ENCODE data around the gene FAM221A. TPM values are rescaled to one million over a fixed set of nuclear protein-coding genes. Genes with fewer than 3 reads are reported as not detected.

Gene FAM221A, protein sequence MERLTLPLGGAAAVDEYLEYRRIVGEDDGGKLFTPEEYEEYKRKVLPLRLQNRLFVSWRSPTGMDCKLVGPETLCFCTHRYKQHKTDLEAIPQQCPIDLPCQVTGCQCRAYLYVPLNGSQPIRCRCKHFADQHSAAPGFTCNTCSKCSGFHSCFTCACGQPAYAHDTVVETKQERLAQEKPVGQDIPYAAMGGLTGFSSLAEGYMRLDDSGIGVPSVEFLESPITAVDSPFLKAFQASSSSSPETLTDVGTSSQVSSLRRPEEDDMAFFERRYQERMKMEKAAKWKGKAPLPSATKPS
- 2.0 and 2.3 TPM in 2 replicates for polyA plus RNA-seq (2013)

DNA sequence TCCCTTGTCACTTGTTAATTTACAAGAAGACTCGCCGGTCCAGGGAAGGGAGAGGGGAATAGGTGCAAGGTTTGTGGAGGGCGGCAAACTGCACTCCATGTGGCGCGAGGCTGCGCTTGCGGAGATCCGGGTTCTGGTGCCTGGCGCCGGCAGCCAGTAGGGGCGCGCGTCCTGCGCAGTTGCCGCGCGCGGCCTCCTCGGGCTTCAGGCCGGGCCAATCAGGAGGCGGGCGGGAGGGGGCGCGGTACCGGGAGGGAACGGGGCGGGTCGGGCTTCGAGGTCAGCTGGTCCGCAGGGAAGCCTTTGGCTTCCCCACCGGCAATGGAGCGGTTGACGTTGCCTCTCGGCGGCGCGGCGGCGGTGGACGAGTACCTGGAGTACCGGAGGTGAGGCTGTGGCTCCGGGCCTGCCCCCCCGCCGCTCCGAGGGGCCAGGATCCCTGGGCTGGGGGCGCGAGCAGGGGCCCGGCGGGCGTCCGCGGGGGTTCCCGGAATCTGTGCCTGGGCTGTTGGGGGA lies at the start of gene FAM221A:
Gene FAM221A (plus strand): TSS at position 302 of the 516 bp plus-strand sequence. CDS start 20 bp downstream, at position 322.
- H2BK120ac ChIP-seq (ENCODE audit: insufficient read depth, low read length, poor library complexity) = no peak within 1 kb of the TSS
- no peak within 1 kb of the TSS for H2AK5ac ChIP-seq (ENCODE audit: low read length)

DNA sequence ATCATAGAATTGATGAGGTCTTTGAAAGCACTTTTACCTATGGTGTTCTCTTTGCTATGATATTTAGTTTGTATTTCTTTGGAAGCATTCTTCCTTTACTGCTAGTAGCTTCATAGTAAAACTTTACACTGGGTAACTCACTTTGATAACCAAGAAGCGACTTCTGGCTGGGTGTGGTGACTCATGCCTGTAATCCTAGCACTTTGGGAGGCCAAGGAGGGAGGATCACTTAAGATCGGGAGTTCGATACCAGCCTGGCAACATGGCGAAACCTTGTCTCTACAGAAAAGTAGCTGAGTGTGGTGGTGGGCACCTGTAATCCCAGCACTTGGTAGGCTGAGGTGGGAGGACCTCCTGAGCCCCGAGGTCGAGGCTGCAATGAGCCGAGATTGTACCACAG lies 46.6 kb upstream of the FAM221A start:
- no peak overlapping the region for H3K27ac ChIP-seq (ENCODE audit: low read depth, low read length)
- no peak overlapping the region for H2AFZ ChIP-seq (ENCODE audit: insufficient read depth, low read length, poor library complexity)
- no peak overlapping the region for H2BK12ac ChIP-seq (ENCODE audit: low read length)
- H3K23ac ChIP-seq (ENCODE audit: low read length) = no peak overlapping the region
- no peak overlapping the region for H4K8ac ChIP-seq (ENCODE audit: low read depth, low read length)
- no peak overlapping the region for H4K91ac ChIP-seq (ENCODE audit: low read depth, low read length)
- no peak overlapping the region for H3K9ac ChIP-seq (ENCODE audit: low read length)
- no peak overlapping the region for H3K14ac ChIP-seq (ENCODE audit: low read length)
- no peak overlapping the region for H3K18ac ChIP-seq (ENCODE audit: low read length)
- no CpG with 5 or more reads among the region's 7 CpGs for WGBS (ENCODE audit: extremely low coverage, insufficient coverage, insufficient read length)
- no peaks in the 10 kb centered on the region for H3K79me2 ChIP-seq (ENCODE audit: control insufficient read depth, insufficient read depth, low read length, poor library complexity)
- peaks cover 4 to 7% of the 10 kb centered on the region in 2 experiments for H3K36me3 ChIP-seq (ENCODE audit: control insufficient read depth in 1 of 2, insufficient read depth in 2 of 2, low read length in 2 of 2)
- H4K12ac ChIP-seq (ENCODE audit: low read depth, low read length) = no peak overlapping the region
- H2BK5ac ChIP-seq (ENCODE audit: low read depth, low read length, poor library complexity) = no peak overlapping the region
- no peak overlapping the region for H2AK5ac ChIP-seq (ENCODE audit: low read length)
- no peak overlapping the region for H3K4ac ChIP-seq (ENCODE audit: low read depth, low read length)
- H3K4me2 ChIP-seq (ENCODE audit: low read length) = no peak overlapping the region
- no peaks in the 10 kb centered on the region for H3K27me3 ChIP-seq (ENCODE audit: insufficient read depth, low read length)
- DNase-seq = no peak
- no peak overlapping the region for H2BK120ac ChIP-seq (ENCODE audit: insufficient read depth, low read length, poor library complexity)
- no peak overlapping the region for H3K4me3 ChIP-seq (ENCODE audit: low read depth, low read length)
- no peaks in the 10 kb centered on the region for H3K4me1 ChIP-seq (ENCODE audit: control insufficient read depth in 1 of 2, insufficient read depth in 2 of 2, low read length in 2 of 2)
- no peaks in the 10 kb centered on the region for H3K79me1 ChIP-seq (ENCODE audit: low read length)
- H3K9me3 ChIP-seq (ENCODE audit: insufficient read depth, low read depth, low read length) = no peaks in the 10 kb centered on the region

More for the DNA sequence above, at the start of gene FAM221A:
- Histone ChIP-seq H3K18ac (ENCODE audit: low read length) (peak within 1 kb of the TSS; percentile 66), H3K79me2 (ENCODE audit: control insufficient read depth, insufficient read depth, low read length, poor library complexity) (peaks cover 5% of the 10 kb centered on the region), H4K8ac (ENCODE audit: low read depth, low read length) (peak within 1 kb of the TSS; percentile 84), H3K4me3 (ENCODE audit: low read depth, low read length) (peak within 1 kb of the TSS; percentile 76), H3K27ac (ENCODE audit: low read depth, low read length) (no peak within 1 kb of the TSS), H3K9ac (ENCODE audit: low read length) (no peak within 1 kb of the TSS), H3K4me1 (ENCODE audit: control insufficient read depth in 1 of 2, insufficient read depth in 2 of 2, low read length in 2 of 2) (peaks cover 3 to 6% of the 10 kb centered on the region in 2 experiments), H2BK5ac (ENCODE audit: low read depth, low read length, poor library complexity) (no peak within 1 kb of the TSS), H3K79me1 (ENCODE audit: low read length) (peaks cover 2% of the 10 kb centered on the region), H3K14ac (ENCODE audit: low read length) (peak within 1 kb of the TSS; percentile 74), H4K91ac (ENCODE audit: low read depth, low read length) (peak within 1 kb of the TSS; percentile 5), H3K36me3 (ENCODE audit: control insufficient read depth in 1 of 2, insufficient read depth in 2 of 2, low read length in 2 of 2) (peaks cover 0 to 2% of the 10 kb centered on the region in 2 experiments), H2BK12ac (ENCODE audit: low read length) (no peak within 1 kb of the TSS), H3K23ac (ENCODE audit: low read length) (no peak within 1 kb of the TSS), H3K27me3 (ENCODE audit: insufficient read depth, low read length) (no peaks in the 10 kb centered on the region), H4K12ac (ENCODE audit: low read depth, low read length) (peak within 1 kb of the TSS; percentile 83), H3K9me3 (ENCODE audit: insufficient read depth, low read depth, low read length) (no peaks in the 10 kb centered on the region), H3K4ac (ENCODE audit: low read depth, low read length) (peak within 1 kb of the TSS; percentile 54), H2AFZ (ENCODE audit: insufficient read depth, low read length, poor library complexity) (peak within 1 kb of the TSS; percentile 92), H3K4me2 (ENCODE audit: low read length) (peak within 1 kb of the TSS; percentile 68)
- no CpG with 5 or more reads among the region's 53 CpGs for WGBS (ENCODE audit: extremely low coverage, insufficient coverage, insufficient read length)
- peak; percentile 73 to 76 for DNase-seq

DNA sequence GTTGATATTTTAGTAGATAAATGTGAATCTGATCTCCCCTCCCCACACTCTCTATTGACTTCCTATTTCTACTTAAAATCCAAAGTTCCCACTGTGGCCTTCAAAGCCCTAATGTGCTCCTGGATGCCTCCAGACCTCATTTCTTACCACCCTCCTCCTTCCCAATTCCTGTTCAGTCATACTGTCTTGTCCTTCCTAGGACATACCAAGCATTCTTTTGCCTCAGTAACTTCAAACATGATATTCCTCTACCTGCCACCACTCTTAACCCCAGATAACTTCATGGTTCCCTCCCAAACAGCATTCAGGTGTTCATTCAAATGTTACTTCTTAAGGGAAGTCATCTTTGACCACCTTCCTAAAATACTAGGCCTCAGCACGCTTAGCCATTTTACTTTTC lies 34.2 kb upstream of the FAM221A start:
- Histone ChIP-seq H4K8ac (ENCODE audit: low read depth, low read length) (no peak overlapping the region), H2AFZ (ENCODE audit: insufficient read depth, low read length, poor library complexity) (no peak overlapping the region), H3K27me3 (ENCODE audit: insufficient read depth, low read length) (no peaks in the 10 kb centered on the region), H2AK5ac (ENCODE audit: low read length) (no peak overlapping the region), H3K4me3 (ENCODE audit: low read depth, low read length) (no peak overlapping the region), H3K36me3 (ENCODE audit: control insufficient read depth in 1 of 2, insufficient read depth in 2 of 2, low read length in 2 of 2) (no peaks in the 10 kb centered on the region), H3K4ac (ENCODE audit: low read depth, low read length) (no peak overlapping the region), H3K14ac (ENCODE audit: low read length) (no peak overlapping the region), H4K12ac (ENCODE audit: low read depth, low read length) (no peak overlapping the region), H2BK12ac (ENCODE audit: low read length) (no peak overlapping the region), H3K79me2 (ENCODE audit: control insufficient read depth, insufficient read depth, low read length, poor library complexity) (no peaks in the 10 kb centered on the region), H3K4me1 (ENCODE audit: control insufficient read depth in 1 of 2, insufficient read depth in 2 of 2, low read length in 2 of 2) (peaks cover 0 to 2% of the 10 kb centered on the region in 2 experiments), H3K4me2 (ENCODE audit: low read length) (no peak overlapping the region), H3K23ac (ENCODE audit: low read length) (no peak overlapping the region), H4K91ac (ENCODE audit: low read depth, low read length) (no peak overlapping the region), H3K79me1 (ENCODE audit: low read length) (no peaks in the 10 kb centered on the region), H3K9ac (ENCODE audit: low read length) (no peak overlapping the region), H2BK120ac (ENCODE audit: insufficient read depth, low read length, poor library complexity) (no peak overlapping the region), H3K9me3 (ENCODE audit: insufficient read depth, low read depth, low read length) (no peaks in the 10 kb centered on the region), H3K27ac (ENCODE audit: low read depth, low read length) (no peak overlapping the region), H3K18ac (ENCODE audit: low read length) (no peak overlapping the region), H2BK5ac (ENCODE audit: low read depth, low read length, poor library complexity) (no peak overlapping the region)
- no CpG with 5 or more reads among the region's 1 CpG for WGBS (ENCODE audit: extremely low coverage, insufficient coverage, insufficient read length)
- DNase-seq = no peak

DNA sequence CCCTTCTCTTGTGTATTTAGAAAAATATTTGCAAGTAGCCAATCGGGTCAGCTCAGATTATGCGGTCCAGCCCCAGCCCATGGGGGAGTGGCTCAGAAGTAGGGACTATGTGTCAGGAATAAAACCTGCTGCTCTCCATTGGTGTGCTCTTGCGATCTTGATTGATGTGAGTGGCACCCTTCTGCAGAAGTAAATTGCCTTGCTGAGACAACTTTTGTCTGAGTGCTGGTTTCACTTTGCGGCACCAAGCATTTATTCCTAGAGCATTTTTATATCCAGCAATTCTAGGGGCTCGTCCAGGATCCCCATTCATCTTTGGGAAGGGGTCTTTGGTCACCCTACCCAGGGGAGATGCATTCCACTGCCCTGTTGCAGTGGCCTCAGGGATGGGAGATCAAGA lies 26.1 kb upstream of the FAM221A start:
- H2AFZ ChIP-seq (ENCODE audit: insufficient read depth, low read length, poor library complexity) = no peak overlapping the region
- no peak overlapping the region for H3K14ac ChIP-seq (ENCODE audit: low read length)
- H3K9me3 ChIP-seq (ENCODE audit: insufficient read depth, low read depth, low read length) = peaks cover 22% of the 10 kb centered on the region
- no peak overlapping the region for H3K4ac ChIP-seq (ENCODE audit: low read depth, low read length)
- no peak overlapping the region for H4K8ac ChIP-seq (ENCODE audit: low read depth, low read length)
- no peak overlapping the region for H2BK120ac ChIP-seq (ENCODE audit: insufficient read depth, low read length, poor library complexity)
- H3K18ac ChIP-seq (ENCODE audit: low read length) = no peak overlapping the region
- no peak overlapping the region for H2BK5ac ChIP-seq (ENCODE audit: low read depth, low read length, poor library complexity)
- no peaks in the 10 kb centered on the region for H3K4me1 ChIP-seq (ENCODE audit: control insufficient read depth in 1 of 2, insufficient read depth in 2 of 2, low read length in 2 of 2)
- H3K79me2 ChIP-seq (ENCODE audit: control insufficient read depth, insufficient read depth, low read length, poor library complexity) = no peaks in the 10 kb centered on the region
- no peaks in the 10 kb centered on the region for H3K27me3 ChIP-seq (ENCODE audit: insufficient read depth, low read length)
- no peak overlapping the region for H2AK5ac ChIP-seq (ENCODE audit: low read length)
- H3K23ac ChIP-seq (ENCODE audit: low read length) = no peak overlapping the region
- no peak overlapping the region for H3K4me3 ChIP-seq (ENCODE audit: low read depth, low read length)
- H3K27ac ChIP-seq (ENCODE audit: low read depth, low read length) = no peak overlapping the region
- WGBS (ENCODE audit: extremely low coverage, insufficient coverage, insufficient read length) = no CpG with 5 or more reads among the region's 5 CpGs
- no peak overlapping the region for H3K4me2 ChIP-seq (ENCODE audit: low read length)
- no peak overlapping the region for H4K12ac ChIP-seq (ENCODE audit: low read depth, low read length)
- H4K91ac ChIP-seq (ENCODE audit: low read depth, low read length) = no peak overlapping the region
- no peak overlapping the region for H2BK12ac ChIP-seq (ENCODE audit: low read length)
- H3K36me3 ChIP-seq (ENCODE audit: control insufficient read depth in 1 of 2, insufficient read depth in 2 of 2, low read length in 2 of 2) = peaks cover 0 to 2% of the 10 kb centered on the region in 2 experiments
- DNase-seq = no peak
- no peak overlapping the region for H3K9ac ChIP-seq (ENCODE audit: low read length)
- H3K79me1 ChIP-seq (ENCODE audit: low read length) = no peaks in the 10 kb centered on the region

Data from trophoblast cell (in vitro differentiated cells and primary cell).